Upper lobe of left lung (tissue), 4 donors: ENCODE results near the gene CFAP221.

Source experiments
- EP300 ChIP-seq, 4 donors: sonication (generic); formaldehyde crosslinking; IDR thresholded peaks; one replicate each; pipeline ENCODE4 v1.5.1; 2017; ENCODE audit warnings: antibody characterized with exemption in 4 of 4, control low read depth in 2 of 4
- POLR2A ChIP-seq, 4 donors: fragments of 450-650 bp; IDR thresholded peaks; one replicate each; pipeline ENCODE4 v1.5.1; 2016 to 2017; ENCODE audit warnings: antibody characterized with exemption in 4 of 4, mild to moderate bottlenecking in 2 of 4
- TF ChIP-seq, protein P1 (sequence below), 6 experiments: fragments of 450-650 bp in 4 of 6; fragments of 200-600 bp in 2 of 6; sonication (generic) in 2 of 6; IDR thresholded peaks; one replicate each; pipeline ENCODE4 v1.5.1; 2016 to 2019; ENCODE audit warnings: antibody characterized with exemption in 6 of 6

DNA sequence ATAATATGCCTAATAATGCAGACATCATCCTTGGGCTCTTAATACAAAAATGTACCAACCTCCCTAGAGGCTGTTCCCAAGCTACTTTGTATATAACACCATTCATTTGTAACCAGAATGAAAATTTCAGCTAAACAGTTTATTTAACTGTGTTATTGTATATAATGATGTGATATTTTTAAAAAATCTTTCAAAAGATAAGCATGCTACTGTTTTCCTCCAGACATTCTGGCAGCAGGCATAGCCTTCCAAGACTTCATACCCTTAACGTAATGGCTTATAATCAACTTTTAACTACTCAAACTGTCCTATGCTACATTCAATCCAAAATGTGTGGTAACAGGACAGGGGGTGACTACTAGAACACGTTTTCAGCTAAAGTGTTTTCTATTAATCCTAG is 21.2 kb downstream of the CFAP221 start:
- TF ChIP-seq POLR2A (IDR thresholded peaks at IDR 0.05): no peak
- no peak for TF ChIP-seq EP300 (IDR thresholded peaks at IDR 0.05)
- TF ChIP-seq, protein P1, sequence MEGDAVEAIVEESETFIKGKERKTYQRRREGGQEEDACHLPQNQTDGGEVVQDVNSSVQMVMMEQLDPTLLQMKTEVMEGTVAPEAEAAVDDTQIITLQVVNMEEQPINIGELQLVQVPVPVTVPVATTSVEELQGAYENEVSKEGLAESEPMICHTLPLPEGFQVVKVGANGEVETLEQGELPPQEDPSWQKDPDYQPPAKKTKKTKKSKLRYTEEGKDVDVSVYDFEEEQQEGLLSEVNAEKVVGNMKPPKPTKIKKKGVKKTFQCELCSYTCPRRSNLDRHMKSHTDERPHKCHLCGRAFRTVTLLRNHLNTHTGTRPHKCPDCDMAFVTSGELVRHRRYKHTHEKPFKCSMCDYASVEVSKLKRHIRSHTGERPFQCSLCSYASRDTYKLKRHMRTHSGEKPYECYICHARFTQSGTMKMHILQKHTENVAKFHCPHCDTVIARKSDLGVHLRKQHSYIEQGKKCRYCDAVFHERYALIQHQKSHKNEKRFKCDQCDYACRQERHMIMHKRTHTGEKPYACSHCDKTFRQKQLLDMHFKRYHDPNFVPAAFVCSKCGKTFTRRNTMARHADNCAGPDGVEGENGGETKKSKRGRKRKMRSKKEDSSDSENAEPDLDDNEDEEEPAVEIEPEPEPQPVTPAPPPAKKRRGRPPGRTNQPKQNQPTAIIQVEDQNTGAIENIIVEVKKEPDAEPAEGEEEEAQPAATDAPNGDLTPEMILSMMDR (IDR thresholded peaks at IDR 0.05): no peak
